Measurements from ENCODE around the gene DKK2.

The DKK2 gene

DNA sequence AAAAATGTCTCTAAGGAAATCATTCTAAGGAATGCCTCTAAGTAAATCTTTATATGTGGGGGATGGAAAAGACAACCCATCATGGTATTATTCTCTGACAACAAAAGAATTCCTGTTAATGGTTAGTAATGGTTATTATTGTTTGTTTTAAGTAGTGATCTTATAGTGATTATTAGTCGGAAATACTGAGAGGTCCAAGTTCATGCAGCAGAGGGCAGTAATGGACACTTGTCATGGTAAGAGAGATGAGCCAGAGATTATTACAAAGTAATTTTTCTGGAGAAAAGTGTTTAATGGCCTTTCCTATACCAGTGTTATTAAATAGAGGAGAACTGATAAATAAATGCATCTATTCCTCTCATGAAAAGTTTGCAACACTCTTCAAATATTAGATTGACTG, 8.1 kb upstream of the DKK2 start:
- DNase-seq (ENCODE audit: low spot score) = no peak
- in situ Hi-C loops (cut with MboI; ENCODE audit: low sequenced_read_pairs, unreplicated experiment) = no loop called here
- TF ChIP-seq, protein P1, sequence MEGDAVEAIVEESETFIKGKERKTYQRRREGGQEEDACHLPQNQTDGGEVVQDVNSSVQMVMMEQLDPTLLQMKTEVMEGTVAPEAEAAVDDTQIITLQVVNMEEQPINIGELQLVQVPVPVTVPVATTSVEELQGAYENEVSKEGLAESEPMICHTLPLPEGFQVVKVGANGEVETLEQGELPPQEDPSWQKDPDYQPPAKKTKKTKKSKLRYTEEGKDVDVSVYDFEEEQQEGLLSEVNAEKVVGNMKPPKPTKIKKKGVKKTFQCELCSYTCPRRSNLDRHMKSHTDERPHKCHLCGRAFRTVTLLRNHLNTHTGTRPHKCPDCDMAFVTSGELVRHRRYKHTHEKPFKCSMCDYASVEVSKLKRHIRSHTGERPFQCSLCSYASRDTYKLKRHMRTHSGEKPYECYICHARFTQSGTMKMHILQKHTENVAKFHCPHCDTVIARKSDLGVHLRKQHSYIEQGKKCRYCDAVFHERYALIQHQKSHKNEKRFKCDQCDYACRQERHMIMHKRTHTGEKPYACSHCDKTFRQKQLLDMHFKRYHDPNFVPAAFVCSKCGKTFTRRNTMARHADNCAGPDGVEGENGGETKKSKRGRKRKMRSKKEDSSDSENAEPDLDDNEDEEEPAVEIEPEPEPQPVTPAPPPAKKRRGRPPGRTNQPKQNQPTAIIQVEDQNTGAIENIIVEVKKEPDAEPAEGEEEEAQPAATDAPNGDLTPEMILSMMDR (IDR thresholded peaks at IDR 0.05; ENCODE audit: borderline replicate concordance, control extremely low read depth, extremely low read depth, insufficient read depth, missing control alignments) = no peak

GRCh38 chr4:107037199-107037584, 1.1 kb upstream of the DKK2 start:
- DNase-seq (ENCODE audit: low spot score) = no peak
- TF ChIP-seq, protein P1 (IDR thresholded peaks at IDR 0.05; ENCODE audit: borderline replicate concordance, control extremely low read depth, extremely low read depth, insufficient read depth, missing control alignments) = peak; percentile 31
- in situ Hi-C loops (cut with MboI; ENCODE audit: low sequenced_read_pairs, unreplicated experiment) = no loop called here

GRCh38 chr4:107036584-107037198, 578 bp upstream of the DKK2 start:
- DNase-seq (ENCODE audit: low spot score) = peak; percentile 26
- TF ChIP-seq, protein P1 (IDR thresholded peaks at IDR 0.05; ENCODE audit: borderline replicate concordance, control extremely low read depth, extremely low read depth, insufficient read depth, missing control alignments) = no peak
- in situ Hi-C loops (cut with MboI; ENCODE audit: low sequenced_read_pairs, unreplicated experiment) = no loop called here

- DNase-seq (ENCODE audit: low spot score) = peak; percentile 40
- TF ChIP-seq, protein P1 (IDR thresholded peaks at IDR 0.05; ENCODE audit: borderline replicate concordance, control extremely low read depth, extremely low read depth, insufficient read depth, missing control alignments) = no peak
- in situ Hi-C loops (cut with MboI; ENCODE audit: low sequenced_read_pairs, unreplicated experiment) = no loop called here
Measured at GRCh38 chr4:107034996-107035818, 906 bp downstream of the DKK2 start.

DNA sequence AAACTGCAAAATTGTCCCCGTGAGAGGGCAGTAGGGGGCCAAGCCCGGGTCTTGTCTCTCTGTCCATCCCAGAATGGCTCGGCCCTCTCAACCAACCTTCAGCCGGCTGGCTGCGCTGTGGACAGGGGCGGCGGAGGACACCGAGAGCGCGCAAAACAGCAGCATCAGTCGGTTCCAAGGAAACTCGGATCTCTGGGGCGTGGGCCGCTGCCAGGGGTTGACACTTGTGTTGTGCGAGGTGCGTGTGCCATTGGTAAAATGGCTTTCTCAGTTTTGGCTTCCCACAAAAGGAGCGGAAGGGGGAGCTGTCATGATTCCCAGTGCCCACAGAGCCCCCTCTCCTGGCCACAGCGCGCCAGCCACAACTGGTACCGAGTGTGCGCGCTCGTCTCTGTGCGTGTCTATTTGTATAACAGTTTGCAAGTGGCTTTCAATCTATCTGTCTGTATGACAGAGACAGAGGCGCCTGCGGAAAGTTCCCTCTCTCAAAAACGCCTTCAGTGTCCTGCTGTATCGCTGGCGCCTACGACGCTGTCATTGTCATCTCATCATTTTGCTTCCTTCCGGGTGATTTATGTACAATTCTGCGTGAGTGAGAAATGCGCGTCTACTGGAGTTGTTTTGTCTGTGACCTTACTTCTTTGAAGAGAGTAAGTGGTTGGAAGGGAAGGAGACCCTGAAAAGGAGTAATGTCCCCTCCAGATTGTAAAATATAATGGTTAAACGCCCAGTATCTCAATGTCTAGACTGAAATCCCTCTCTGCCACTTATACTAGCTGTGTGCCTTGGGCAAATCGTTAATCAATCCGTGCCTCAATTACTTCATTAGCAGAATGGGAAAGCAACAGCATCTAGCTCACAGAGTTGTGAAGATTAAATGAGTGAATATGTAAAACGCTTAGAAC, 1.8 kb downstream of the DKK2 start:
- in situ Hi-C loops (cut with MboI; ENCODE audit: low sequenced_read_pairs, unreplicated experiment) = no loop called here
- DNase-seq (ENCODE audit: low spot score) = peak; percentile 15
- TF ChIP-seq, protein P1 (IDR thresholded peaks at IDR 0.05; ENCODE audit: borderline replicate concordance, control extremely low read depth, extremely low read depth, insufficient read depth, missing control alignments) = no peak

- in situ Hi-C loops (cut with MboI; ENCODE audit: low sequenced_read_pairs, unreplicated experiment) = no loop called here
- DNase-seq (ENCODE audit: low spot score) = no peak
- TF ChIP-seq, protein P1 (IDR thresholded peaks at IDR 0.05; ENCODE audit: borderline replicate concordance, control extremely low read depth, extremely low read depth, insufficient read depth, missing control alignments) = no peak
Measured at GRCh38 chr4:107027379-107027778, 8.7 kb downstream of the DKK2 start.

Data from GM13976 (cell line).